SK-N-SH (cell line): Measurements from ENCODE around the gene OR51I2. TPM values are rescaled to one million over a fixed set of nuclear protein-coding genes. Genes with fewer than 3 reads are reported as not detected.

Source experiments
- CTCF ChIA-PET: fragments of 300-600, 350-600 bp; formaldehyde crosslinking; extraction: SDS; loops from one replicate; lab custom pipeline; 2021; lab: Yijun Ruan, JAX
- POLR2A ChIA-PET: fragments of 350-600 bp; sonication (Branson Sonifier 250); formaldehyde crosslinking; extraction: SDS; loops from one replicate; lab custom pipeline; 2020; ENCODE audit warnings: antibody characterized with exemption, inconsistent platforms; lab: Yijun Ruan, JAX
- DNase-seq: peaks from one replicate; pipeline ENCODE4 v3.0.0; 2012
- H2AFZ ChIP-seq: fragments of 200-600 bp; sonication (generic); 2 replicates; pipeline ENCODE4 v1.8.1; 2016; ENCODE audit warnings: antibody characterized with exemption, mild to moderate bottlenecking, low read depth
- H3F3A ChIP-seq: fragments of 200-600 bp; sonication (generic); replicated peaks from 2 replicates; pipeline ENCODE3; 2016; ENCODE audit warnings: antibody characterized with exemption, mild to moderate bottlenecking; ENCODE audit not compliant: insufficient read depth
- H3K27ac ChIP-seq, 2 experiments: fragments of 200-500 bp in 1 of 2; fragments of 200-600 bp in 1 of 2; sonication (Bioruptor generic) in 1 of 2; sonication (generic), shearing (Covaris generic) in 1 of 2; 2 replicates each; pipeline versions ENCODE4 v1.5.1 to v1.6.1; 2014 to 2016; ENCODE audit warnings: low read depth in 2 of 2, inconsistent platforms in 1 of 2, low read length in 1 of 2, mild to moderate bottlenecking in 1 of 2, mixed read lengths in 1 of 2
- H3K27me3 ChIP-seq: fragments of 200-600 bp; sonication (generic), shearing (Covaris generic); 2 replicates; pipeline ENCODE4 v1.6.1; 2016; ENCODE audit warnings: mixed run types; ENCODE audit not compliant: insufficient read depth
- H3K36me3 ChIP-seq, 2 experiments: fragments of 200-500 bp in 1 of 2; fragments of 200-600 bp in 1 of 2; sonication (Bioruptor generic) in 1 of 2; sonication (generic) in 1 of 2; replicated peaks in 1 of 2; 2 replicates each; pipeline versions ENCODE3 to v1.5.1; 2014 to 2016; ENCODE audit warnings: low read length in 1 of 2, mild to moderate bottlenecking in 1 of 2; ENCODE audit not compliant: insufficient read depth in 2 of 2, control insufficient read depth in 1 of 2
- H3K4me1 ChIP-seq, 2 experiments: fragments of 200-500 bp in 1 of 2; fragments of 200-600 bp in 1 of 2; sonication (Bioruptor generic) in 1 of 2; sonication (generic), shearing (Covaris generic) in 1 of 2; 2 replicates each; pipeline versions ENCODE4 v1.5.1 to v1.6.1; 2014 to 2016; ENCODE audit warnings: low read depth in 1 of 2, low read length in 1 of 2, mixed run types in 1 of 2; ENCODE audit not compliant: insufficient read depth in 2 of 2, control insufficient read depth in 1 of 2
- H3K4me2 ChIP-seq: fragments of 200-600 bp; sonication (generic), shearing (Covaris generic); 2 replicates; pipeline ENCODE4 v1.6.1; 2017; ENCODE audit warnings: mixed run types
- H3K4me3 ChIP-seq, 2 experiments: fragments of 200-500 bp in 1 of 2; fragments of 200-600 bp in 1 of 2; sonication (Bioruptor generic) in 1 of 2; sonication (generic), shearing (Covaris generic) in 1 of 2; 2 replicates each; pipeline versions ENCODE4 v1.5.1 to v1.8.1; 2014 to 2016; ENCODE audit warnings: low read depth in 2 of 2, inconsistent platforms in 1 of 2, low read length in 1 of 2, mild to moderate bottlenecking in 1 of 2, mixed read lengths in 1 of 2, moderate library complexity in 1 of 2
- H3K79me2 ChIP-seq: fragments of 200-600 bp; sonication (generic); 2 replicates; pipeline ENCODE4 v1.8.1; 2017; ENCODE audit warnings: mild to moderate bottlenecking; ENCODE audit not compliant: insufficient read depth
- H3K9ac ChIP-seq: fragments of 200-600 bp; sonication (generic); 2 replicates; pipeline ENCODE4 v1.6.1; 2017; ENCODE audit warnings: mixed run types
- H3K9me2 ChIP-seq: fragments of 200-600 bp; sonication (generic); 2 replicates; pipeline ENCODE4 v1.6.1; 2017; ENCODE audit warnings: mixed run types
- H3K9me3 ChIP-seq: fragments of 200-600 bp; sonication (generic); 2 replicates; pipeline ENCODE4 v1.6.1; 2017; ENCODE audit warnings: mixed run types, mild to moderate bottlenecking, moderate library complexity
- H4K20me1 ChIP-seq: fragments of 200-600 bp; sonication (generic); 2 replicates; pipeline ENCODE4 v1.6.1; 2017; ENCODE audit warnings: mild to moderate bottlenecking, mixed run types; ENCODE audit not compliant: insufficient read depth
- EZH2phosphoT487 ChIP-seq: fragments of 200-600 bp; sonication (generic); IDR thresholded peaks from 2 replicates; pipeline ENCODE4 v1.6.1; 2017; ENCODE audit warnings: low read depth, mixed run types, mild to moderate bottlenecking, antibody characterized with exemption, moderate library complexity, borderline replicate concordance
- FOSL2 ChIP-seq: IDR thresholded peaks from 2 replicates; pipeline ENCODE4 v1.4.0; 2012; ENCODE audit warnings: low read depth, mild to moderate bottlenecking, moderate library complexity, borderline replicate concordance
- GABPA ChIP-seq: IDR thresholded peaks from 2 replicates; pipeline ENCODE4 v1.4.0; 2012; ENCODE audit warnings: low read depth, mild to moderate bottlenecking
- GATA2 ChIP-seq: sonication (generic); formaldehyde crosslinking; IDR thresholded peaks from 2 replicates; pipeline ENCODE4 v1.5.0; 2020; ENCODE audit warnings: mild to moderate bottlenecking, missing genetic modification reagents
- NFIC ChIP-seq: IDR thresholded peaks from 2 replicates; pipeline ENCODE4 v1.4.0; 2012; ENCODE audit warnings: borderline replicate concordance
- RAD21 ChIP-seq: IDR thresholded peaks from 2 replicates; pipeline ENCODE4 v1.6.1; 2012; ENCODE audit warnings: mild to moderate bottlenecking, low read length
- RFX5 ChIP-seq: IDR thresholded peaks from 2 replicates; pipeline ENCODE4 v1.6.1; 2012; ENCODE audit warnings: mild to moderate bottlenecking, improper control_type of control experiment, low read length
- RXRA ChIP-seq: IDR thresholded peaks from 2 replicates; pipeline ENCODE4 v1.4.0; 2012; ENCODE audit warnings: low read depth, mild to moderate bottlenecking, borderline replicate concordance
- TAF1 ChIP-seq: IDR thresholded peaks from 2 replicates; pipeline ENCODE4 v1.6.1; 2012; ENCODE audit warnings: low read depth, mild to moderate bottlenecking, low read length, moderate library complexity, borderline replicate concordance
- WGBS: methylation state at CpG from one replicate; pipeline ENCODE4 v1.1.6; 2017; ENCODE audit warnings: low lambda C conversion rate; 5-methylcytosine and 5-hydroxymethylcytosine counted together
- polyA plus RNA-seq, 3 experiments: library from polyadenylated mRNA; depleted of rRNA; stranded (reverse); fragments of >200 nt; gene quantifications; 2 replicates each; pipeline ENCODE4 v1.2.3, GENCODE V29; 2012
- TF ChIP-seq, protein P1 (sequence below): IDR thresholded peaks from 2 replicates; pipeline ENCODE4; 2012
- TF ChIP-seq, protein P2 (sequence below): IDR thresholded peaks from 2 replicates; pipeline ENCODE4 v1.4.0; 2012; ENCODE audit warnings: low read depth, borderline replicate concordance
- TF ChIP-seq, protein P3 (sequence below): IDR thresholded peaks from 2 replicates; pipeline ENCODE4 v1.6.1; 2012; ENCODE audit warnings: mild to moderate bottlenecking, low read depth, low read length, moderate library complexity
- TF ChIP-seq, protein P4 (sequence below): fragments of 150-350 bp; IDR thresholded peaks from 2 replicates; pipeline ENCODE4 v1.6.1; 2016; ENCODE audit warnings: mild to moderate bottlenecking, low read depth, low read length

OR51I2 gene
- polyA plus RNA-seq, 1 of the 3 experiments (the other 2 are of a cell fraction) = not detected

DNA sequence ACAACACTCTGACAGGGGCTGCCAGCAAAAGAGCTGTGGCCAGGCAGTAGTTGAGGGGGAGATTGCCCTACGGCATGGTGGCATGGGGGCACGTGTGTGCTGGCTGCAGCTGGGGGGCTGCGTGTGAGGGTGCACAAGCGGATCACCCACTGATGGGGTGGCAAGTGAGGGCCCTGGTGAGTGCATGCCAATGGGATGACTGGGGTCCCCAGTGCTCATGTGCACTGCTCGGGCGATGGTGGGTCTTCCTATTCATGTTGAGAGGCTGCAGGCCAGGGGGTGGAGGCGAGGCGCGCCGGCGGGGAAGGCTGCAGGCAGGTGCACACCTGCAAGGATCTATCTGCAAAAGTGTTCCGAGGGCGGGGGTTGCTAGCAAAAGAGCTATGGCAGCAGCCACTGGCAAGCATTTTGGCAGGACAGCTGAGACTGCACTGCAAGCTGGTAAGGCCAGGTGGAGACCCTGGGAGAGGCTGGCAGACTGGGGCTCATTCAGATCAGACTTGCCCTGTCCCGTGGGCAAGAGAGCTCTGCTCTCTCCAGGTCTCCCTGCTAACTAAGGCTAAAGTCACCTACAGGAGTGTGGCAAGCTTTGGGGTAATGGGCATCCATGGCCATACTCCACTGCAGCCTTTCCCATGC is 12.0 kb downstream of the OR51I2 start (continued):
- TF ChIP-seq, protein P1, sequence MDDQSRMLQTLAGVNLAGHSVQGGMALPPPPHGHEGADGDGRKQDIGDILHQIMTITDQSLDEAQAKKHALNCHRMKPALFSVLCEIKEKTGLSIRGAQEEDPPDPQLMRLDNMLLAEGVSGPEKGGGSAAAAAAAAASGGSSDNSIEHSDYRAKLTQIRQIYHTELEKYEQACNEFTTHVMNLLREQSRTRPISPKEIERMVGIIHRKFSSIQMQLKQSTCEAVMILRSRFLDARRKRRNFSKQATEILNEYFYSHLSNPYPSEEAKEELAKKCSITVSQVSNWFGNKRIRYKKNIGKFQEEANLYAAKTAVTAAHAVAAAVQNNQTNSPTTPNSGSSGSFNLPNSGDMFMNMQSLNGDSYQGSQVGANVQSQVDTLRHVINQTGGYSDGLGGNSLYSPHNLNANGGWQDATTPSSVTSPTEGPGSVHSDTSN = no peak

DNA sequence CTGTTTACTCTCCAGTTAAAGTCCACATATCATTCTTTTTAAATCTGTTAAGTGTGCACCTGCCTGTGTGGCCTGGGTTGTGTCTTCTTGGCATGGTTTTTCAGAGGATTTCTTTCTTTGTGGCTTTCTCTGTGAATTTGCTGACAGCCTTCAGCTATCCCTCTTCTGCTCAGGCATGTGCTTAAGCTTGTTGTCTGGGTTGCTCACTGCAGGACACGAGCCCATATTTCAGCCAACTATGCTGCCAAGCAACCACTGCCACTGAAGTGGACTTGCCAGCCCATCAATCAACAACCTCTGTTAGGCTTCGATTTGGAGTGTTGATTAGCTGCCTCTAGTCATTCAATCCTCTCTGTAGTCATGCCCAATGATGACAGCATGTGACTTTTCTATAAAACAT is 18.4 kb downstream of the OR51I2 start:
- TF ChIP-seq EZH2phosphoT487 = no peak
- no peak for TF ChIP-seq GABPA
- TF ChIP-seq, protein P2, sequence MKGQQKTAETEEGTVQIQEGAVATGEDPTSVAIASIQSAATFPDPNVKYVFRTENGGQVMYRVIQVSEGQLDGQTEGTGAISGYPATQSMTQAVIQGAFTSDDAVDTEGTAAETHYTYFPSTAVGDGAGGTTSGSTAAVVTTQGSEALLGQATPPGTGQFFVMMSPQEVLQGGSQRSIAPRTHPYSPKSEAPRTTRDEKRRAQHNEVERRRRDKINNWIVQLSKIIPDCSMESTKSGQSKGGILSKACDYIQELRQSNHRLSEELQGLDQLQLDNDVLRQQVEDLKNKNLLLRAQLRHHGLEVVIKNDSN = no peak
- TF ChIP-seq TAF1 = no peak
- TF ChIP-seq RFX5 = no peak
- no peak for TF ChIP-seq FOSL2
- no peak for TF ChIP-seq NFIC
- Histone ChIP-seq H3K79me2 (no peaks in the 10 kb centered on the region), H3K4me2 (no peak overlapping the region), H3K36me3 (no peaks in the 10 kb centered on the region), H3F3A (no peaks in the 10 kb centered on the region), H3K9me2 (no peaks in the 10 kb centered on the region), H3K27ac (no peak overlapping the region), H3K9me3 (no peaks in the 10 kb centered on the region), H3K9ac (no peak overlapping the region), H2AFZ (no peak overlapping the region), H3K4me1 (no peaks in the 10 kb centered on the region), H3K4me3 (no peak overlapping the region), H3K27me3 (no peaks in the 10 kb centered on the region; the same call in 1 of the 2 replicates), H4K20me1 (no peaks in the 10 kb centered on the region)
- ChIA-PET POLR2A (no interaction called here), CTCF (interaction anchor here (1.0 kb wide), 1 partner anchor 494 kb away, joined by 3 read pairs; no protein-coding TSS in a partner anchor)
- DNase-seq = no peak
- 7% methylated on average over 2 of the region's 2 CpGs for WGBS

DNA sequence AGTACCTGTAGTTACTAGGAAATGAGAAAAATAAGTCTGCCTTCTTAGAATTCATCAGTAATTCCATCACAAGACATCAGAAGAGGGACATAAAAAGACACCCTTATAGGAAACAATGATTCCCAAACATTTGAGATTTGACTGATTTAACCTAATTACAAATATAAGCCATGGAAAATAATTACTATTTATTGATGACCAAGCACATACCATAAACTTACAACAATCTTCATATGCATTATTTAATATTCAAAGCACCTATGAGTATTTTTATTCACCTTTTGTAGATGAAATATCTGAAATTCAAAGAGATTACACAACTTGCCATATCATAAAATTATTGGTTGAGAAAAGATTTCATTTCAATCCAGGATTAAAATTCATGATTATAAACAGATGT is 24.8 kb downstream of the OR51I2 start:
- DNase-seq = no peak
- H3K9ac ChIP-seq = no peak overlapping the region
- no peaks in the 10 kb centered on the region for H3K79me2 ChIP-seq
- H3K4me1 ChIP-seq = no peaks in the 10 kb centered on the region
- H3K9me2 ChIP-seq = no peaks in the 10 kb centered on the region
- no peak for TF ChIP-seq GATA2
- TF ChIP-seq NFIC = no peak
- TF ChIP-seq, protein P1 = no peak
- TF ChIP-seq GABPA = no peak
- TF ChIP-seq, protein P3, sequence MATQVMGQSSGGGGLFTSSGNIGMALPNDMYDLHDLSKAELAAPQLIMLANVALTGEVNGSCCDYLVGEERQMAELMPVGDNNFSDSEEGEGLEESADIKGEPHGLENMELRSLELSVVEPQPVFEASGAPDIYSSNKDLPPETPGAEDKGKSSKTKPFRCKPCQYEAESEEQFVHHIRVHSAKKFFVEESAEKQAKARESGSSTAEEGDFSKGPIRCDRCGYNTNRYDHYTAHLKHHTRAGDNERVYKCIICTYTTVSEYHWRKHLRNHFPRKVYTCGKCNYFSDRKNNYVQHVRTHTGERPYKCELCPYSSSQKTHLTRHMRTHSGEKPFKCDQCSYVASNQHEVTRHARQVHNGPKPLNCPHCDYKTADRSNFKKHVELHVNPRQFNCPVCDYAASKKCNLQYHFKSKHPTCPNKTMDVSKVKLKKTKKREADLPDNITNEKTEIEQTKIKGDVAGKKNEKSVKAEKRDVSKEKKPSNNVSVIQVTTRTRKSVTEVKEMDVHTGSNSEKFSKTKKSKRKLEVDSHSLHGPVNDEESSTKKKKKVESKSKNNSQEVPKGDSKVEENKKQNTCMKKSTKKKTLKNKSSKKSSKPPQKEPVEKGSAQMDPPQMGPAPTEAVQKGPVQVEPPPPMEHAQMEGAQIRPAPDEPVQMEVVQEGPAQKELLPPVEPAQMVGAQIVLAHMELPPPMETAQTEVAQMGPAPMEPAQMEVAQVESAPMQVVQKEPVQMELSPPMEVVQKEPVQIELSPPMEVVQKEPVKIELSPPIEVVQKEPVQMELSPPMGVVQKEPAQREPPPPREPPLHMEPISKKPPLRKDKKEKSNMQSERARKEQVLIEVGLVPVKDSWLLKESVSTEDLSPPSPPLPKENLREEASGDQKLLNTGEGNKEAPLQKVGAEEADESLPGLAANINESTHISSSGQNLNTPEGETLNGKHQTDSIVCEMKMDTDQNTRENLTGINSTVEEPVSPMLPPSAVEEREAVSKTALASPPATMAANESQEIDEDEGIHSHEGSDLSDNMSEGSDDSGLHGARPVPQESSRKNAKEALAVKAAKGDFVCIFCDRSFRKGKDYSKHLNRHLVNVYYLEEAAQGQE = no peak
- TF ChIP-seq, protein P4, sequence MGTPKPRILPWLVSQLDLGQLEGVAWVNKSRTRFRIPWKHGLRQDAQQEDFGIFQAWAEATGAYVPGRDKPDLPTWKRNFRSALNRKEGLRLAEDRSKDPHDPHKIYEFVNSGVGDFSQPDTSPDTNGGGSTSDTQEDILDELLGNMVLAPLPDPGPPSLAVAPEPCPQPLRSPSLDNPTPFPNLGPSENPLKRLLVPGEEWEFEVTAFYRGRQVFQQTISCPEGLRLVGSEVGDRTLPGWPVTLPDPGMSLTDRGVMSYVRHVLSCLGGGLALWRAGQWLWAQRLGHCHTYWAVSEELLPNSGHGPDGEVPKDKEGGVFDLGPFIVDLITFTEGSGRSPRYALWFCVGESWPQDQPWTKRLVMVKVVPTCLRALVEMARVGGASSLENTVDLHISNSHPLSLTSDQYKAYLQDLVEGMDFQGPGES = no peak
- TF ChIP-seq RXRA = no peak
- TF ChIP-seq RAD21 = no peak
- ChIA-PET CTCF (no interaction called here), POLR2A (no interaction called here)
- H3K4me3 ChIP-seq = no peak overlapping the region
- H3F3A ChIP-seq = no peaks in the 10 kb centered on the region
- H3K27me3 ChIP-seq = no peaks in the 10 kb centered on the region; the same call in 1 of the 2 replicates
- no peaks in the 10 kb centered on the region for H3K36me3 ChIP-seq
- H2AFZ ChIP-seq = no peak overlapping the region
- H3K4me2 ChIP-seq = no peak overlapping the region
- H3K9me3 ChIP-seq = no peaks in the 10 kb centered on the region
- no peaks in the 10 kb centered on the region for H4K20me1 ChIP-seq
- no peak overlapping the region for H3K27ac ChIP-seq
